SH-SY5Y (cell line): ENCODE data around the gene CYB5R4.

Source experiments
- GATA2 ChIP-seq: IDR thresholded peaks from 2 replicates; pipeline ENCODE4 v1.6.1; 2011; ENCODE audit warnings: mild to moderate bottlenecking, low read depth, low read length
- GATA3 ChIP-seq: IDR thresholded peaks from 2 replicates; pipeline ENCODE4 v1.6.1; 2011; ENCODE audit warnings: low read depth, mild to moderate bottlenecking, low read length, moderate library complexity

GRCh38 chr6:83927470-83927869, 68.0 kb downstream of the CYB5R4 start:
- TF ChIP-seq GATA3 (no peak), GATA2 (no peak)
